Mesenchymal stem cell (in vitro differentiated cells and primary cell): Measurements from ENCODE around the gene KCTD2.
"Not testable (repeated sequence)": the region's sequence is repeated elsewhere in the genome, so short reads cannot be mapped to it uniquely, and the experiment has no call there.

ENCODE experiments used
- DNase-seq: peaks from one replicate; pipeline ENCODE4 v3.0.0-alpha.2; 2013
- H2AFZ ChIP-seq: one replicate; pipeline ENCODE4 v1.6.1; 2013; ENCODE audit warnings: low read depth, mild to moderate bottlenecking, control low read depth, inconsistent platforms, low read length, moderate library complexity
- H2AK5ac ChIP-seq: 2 replicates; pipeline ENCODE4 v1.6.1; 2013; ENCODE audit warnings: low read length, moderate library complexity, mild to moderate bottlenecking, inconsistent platforms; ENCODE audit not compliant: severe bottlenecking
- H2BK120ac ChIP-seq: one replicate; pipeline ENCODE4 v1.6.1; 2013; ENCODE audit warnings: low read depth, mild to moderate bottlenecking, inconsistent platforms, low read length, moderate library complexity
- H2BK12ac ChIP-seq, 2 experiments: one replicate each; pipeline ENCODE4 v1.6.1; 2013; ENCODE audit warnings: inconsistent platforms in 2 of 2, low read length in 2 of 2, mild to moderate bottlenecking in 2 of 2, moderate library complexity in 2 of 2, control low read depth in 1 of 2
- H2BK15ac ChIP-seq: one replicate; pipeline ENCODE4 v1.6.1; 2013; ENCODE audit warnings: mild to moderate bottlenecking, low read depth, inconsistent platforms; ENCODE audit not compliant: poor library complexity, severe bottlenecking
- H2BK5ac ChIP-seq: 2 replicates; pipeline ENCODE4 v1.6.1; 2013; ENCODE audit warnings: low read depth, mild to moderate bottlenecking, low read length, control low read depth, inconsistent platforms; ENCODE audit not compliant: poor library complexity, severe bottlenecking
- H3K14ac ChIP-seq, 2 experiments: one replicate each; pipeline ENCODE4 v1.6.1; 2013; ENCODE audit warnings: inconsistent platforms in 2 of 2, low read length in 2 of 2, control low read depth in 1 of 2, mild to moderate bottlenecking in 1 of 2, moderate library complexity in 1 of 2
- H3K18ac ChIP-seq, 2 experiments: one replicate each; pipeline ENCODE4 v1.6.1; 2013; ENCODE audit warnings: inconsistent platforms in 2 of 2, low read length in 2 of 2, control low read depth in 1 of 2, low read depth in 1 of 2, mild to moderate bottlenecking in 1 of 2
- H3K23ac ChIP-seq, 2 experiments: one replicate each; pipeline ENCODE4 v1.6.1; 2013; ENCODE audit warnings: inconsistent platforms in 2 of 2, low read length in 2 of 2, mild to moderate bottlenecking in 2 of 2, moderate library complexity in 2 of 2, control low read depth in 1 of 2
- H3K27ac ChIP-seq: 2 replicates; pipeline ENCODE4 v1.5.1; 2013; ENCODE audit warnings: mild to moderate bottlenecking, moderate library complexity, low read length, control low read depth, inconsistent platforms; ENCODE audit not compliant: poor library complexity, severe bottlenecking
- H3K27me3 ChIP-seq, 2 experiments: 2 replicates each; pipeline versions ENCODE4 v1.6.1 to v1.7.0; 2013; ENCODE audit warnings: low read length in 2 of 2, mild to moderate bottlenecking in 2 of 2, moderate library complexity in 2 of 2, control low read depth in 1 of 2, inconsistent platforms in 1 of 2; ENCODE audit not compliant: control insufficient read depth in 1 of 2, insufficient read depth in 1 of 2
- H3K36me3 ChIP-seq, 2 experiments: 2 replicates each; pipeline versions ENCODE4 v1.6.1 to v1.7.0; 2013; ENCODE audit warnings: low read length in 2 of 2, control low read depth in 1 of 2, inconsistent platforms in 1 of 2, low read depth in 1 of 2, mild to moderate bottlenecking in 1 of 2; ENCODE audit not compliant: insufficient read depth in 2 of 2, control insufficient read depth in 1 of 2
- H3K4ac ChIP-seq, 2 experiments: one replicate each; pipeline ENCODE4 v1.6.1; 2013; ENCODE audit warnings: inconsistent platforms in 2 of 2, low read length in 2 of 2, mild to moderate bottlenecking in 2 of 2, moderate library complexity in 2 of 2, control low read depth in 1 of 2, low read depth in 1 of 2
- H3K4me1 ChIP-seq: 2 replicates; pipeline ENCODE4 v1.6.1; 2013; ENCODE audit warnings: low read depth, low read length, control low read depth; ENCODE audit not compliant: control insufficient read depth, insufficient read depth
- H3K4me2 ChIP-seq: 2 replicates; pipeline ENCODE4 v1.6.1; 2013; ENCODE audit warnings: low read length, mild to moderate bottlenecking, inconsistent platforms; ENCODE audit not compliant: poor library complexity, severe bottlenecking
- H3K4me3 ChIP-seq, 2 experiments: 2 replicates each; pipeline versions ENCODE4 v1.5.1 to v1.7.0; 2013; ENCODE audit warnings: low read length in 2 of 2, mild to moderate bottlenecking in 2 of 2, control low read depth in 1 of 2, low read depth in 1 of 2; ENCODE audit not compliant: insufficient read depth in 1 of 2
- H3K79me1 ChIP-seq: replicated peaks from 2 replicates; pipeline ENCODE4 v1.6.1; 2013; ENCODE audit warnings: mild to moderate bottlenecking, control low read depth, low read length, inconsistent platforms; ENCODE audit not compliant: poor library complexity, severe bottlenecking
- H3K9ac ChIP-seq: 2 replicates; pipeline ENCODE4 v1.7.0; 2013; ENCODE audit warnings: mild to moderate bottlenecking, low read length, moderate library complexity
- H3K9me3 ChIP-seq: 2 replicates; pipeline ENCODE4 v1.7.0; 2013; ENCODE audit warnings: mild to moderate bottlenecking, low read length; ENCODE audit not compliant: control insufficient read depth
- H4K8ac ChIP-seq: one replicate; pipeline ENCODE4 v1.6.1; 2013; ENCODE audit warnings: inconsistent platforms, mild to moderate bottlenecking, low read length, moderate library complexity
- H4K91ac ChIP-seq: one replicate; pipeline ENCODE4 v1.6.1; 2013; ENCODE audit warnings: mild to moderate bottlenecking, low read length, inconsistent platforms
- WGBS: methylation state at CpG from one replicate; pipeline ENCODE4 v1.1.7; 2013; ENCODE audit warnings: mixed read lengths; 5-methylcytosine and 5-hydroxymethylcytosine counted together

The KCTD2 gene

GRCh38 chr17:75020331-75021110, 26.5 kb upstream of the KCTD2 start:
- 98% methylated on average over 17 of the region's 19 CpGs for WGBS
- Histone ChIP-seq H3K18ac (no peak overlapping the region), H2BK15ac (no peak overlapping the region), H3K36me3 (peaks cover 50 to 56% of the 10 kb centered on the region in 2 experiments), H3K23ac (no peak overlapping the region), H3K27ac (no peak overlapping the region), H3K4ac (no peak overlapping the region), H2BK12ac (no peak overlapping the region), H4K8ac (no peak overlapping the region), H3K14ac (no peak overlapping the region), H3K4me3 (no peak overlapping the region), H3K9me3 (no peaks in the 10 kb centered on the region), H2BK5ac (no peak overlapping the region), H2AK5ac (no peak overlapping the region), H3K9ac (no peak overlapping the region), H3K79me1 (peaks cover 16% of the 10 kb centered on the region), H4K91ac (no peak overlapping the region), H2AFZ (no peak overlapping the region), H2BK120ac (no peak overlapping the region), H3K4me2 (no peak overlapping the region), H3K4me1 (peaks cover 1% of the 10 kb centered on the region), H3K27me3 (no peaks in the 10 kb centered on the region)
- no peak for DNase-seq

- Histone ChIP-seq H2BK15ac (no peak overlapping the region), H3K4me3 (no peak overlapping the region), H4K8ac (no peak overlapping the region), H2BK12ac (no peak overlapping the region), H3K4me2 (no peak overlapping the region), H2AK5ac (no peak overlapping the region), H3K14ac (no peak overlapping the region), H3K4ac (no peak overlapping the region), H3K9ac (no peak overlapping the region), H3K27ac (no peak overlapping the region), H2AFZ (no peak overlapping the region), H3K4me1 (no peaks in the 10 kb centered on the region), H3K79me1 (no peaks in the 10 kb centered on the region), H2BK5ac (no peak overlapping the region), H3K18ac (no peak overlapping the region), H3K23ac (no peak overlapping the region), H3K36me3 (peaks cover 33 to 35% of the 10 kb centered on the region in 2 experiments), H4K91ac (no peak overlapping the region), H2BK120ac (no peak overlapping the region), H3K27me3 (no peaks in the 10 kb centered on the region), H3K9me3 (peaks cover 3% of the 10 kb centered on the region)
- no peak for DNase-seq
- WGBS: 94% methylated on average over 10 of the region's 10 CpGs
Measured at GRCh38 chr17:75024686-75025397, 22.2 kb upstream of the KCTD2 start.

GRCh38 chr17:75025398-75025734, 21.7 kb upstream of the KCTD2 start:
- 94% methylated on average over 9 of the region's 9 CpGs for WGBS

GRCh38 chr17:75026650-75027049, 20.4 kb upstream of the KCTD2 start:
- H3K4me2 ChIP-seq, H2BK12ac ChIP-seq, H3K4me1 ChIP-seq, H4K91ac ChIP-seq, H2BK15ac ChIP-seq, H3K14ac ChIP-seq, H3K27ac ChIP-seq, H2BK120ac ChIP-seq, H3K79me1 ChIP-seq, DNase-seq, H3K23ac ChIP-seq, H2AFZ ChIP-seq, H3K4ac ChIP-seq, H2AK5ac ChIP-seq, H3K4me3 ChIP-seq, H3K27me3 ChIP-seq, H3K18ac ChIP-seq, H3K9ac ChIP-seq, H4K8ac ChIP-seq, H2BK5ac ChIP-seq: not testable (repeated sequence)
- WGBS: 94% methylated on average over 2 of the region's 2 CpGs
- H3K36me3 ChIP-seq: peaks cover 15 to 18% of the 10 kb centered on the region in 2 experiments
- peaks cover 11% of the 10 kb centered on the region for H3K9me3 ChIP-seq

More at GRCh38 chr17:75025398-75025734, 21.7 kb upstream of the KCTD2 start:
- not testable (repeated sequence) for H4K8ac ChIP-seq, H2BK5ac ChIP-seq, DNase-seq, H2BK15ac ChIP-seq, H3K4me3 ChIP-seq, H3K18ac ChIP-seq, H3K14ac ChIP-seq, H4K91ac ChIP-seq, H3K27ac ChIP-seq, H3K9ac ChIP-seq, H3K9me3 ChIP-seq, H3K27me3 ChIP-seq, H3K4me1 ChIP-seq, H3K79me1 ChIP-seq, H3K4ac ChIP-seq, H2AFZ ChIP-seq, H3K23ac ChIP-seq, H2AK5ac ChIP-seq, H2BK120ac ChIP-seq, H2BK12ac ChIP-seq, H3K4me2 ChIP-seq
- peaks cover 28 to 31% of the 10 kb centered on the region in 2 experiments for H3K36me3 ChIP-seq
